Testis (tissue), 2 donors: ENCODE data around the gene NUTM2F.

ENCODE experiments used
- CTCF ChIP-seq, 3 experiments: fragments of 450-650 bp in 2 of 3; fragments of 200-600 bp in 1 of 3; sonication (generic) in 1 of 3; IDR thresholded peaks; one replicate each; pipeline ENCODE4 v1.5.1; 2016 to 2019; ENCODE audit warnings: antibody characterized with exemption in 3 of 3, mild to moderate bottlenecking in 2 of 3, moderate library complexity in 1 of 3
- POLR2A ChIP-seq: fragments of 450-650 bp; IDR thresholded peaks from one replicate; pipeline ENCODE4 v1.6.1; 2017; ENCODE audit warnings: antibody characterized with exemption, mild to moderate bottlenecking, moderate library complexity

- TF ChIP-seq CTCF (IDR thresholded peaks at IDR 0.05), result no peak
- no peak for TF ChIP-seq POLR2A
These were observed 40.4 kb downstream of the NUTM2F start for GRCh38 chr9:94287877-94288513.
